Natural killer cell (primary cell): ENCODE measurements around the gene SRSF3. TPM values are rescaled to one million over a fixed set of nuclear protein-coding genes. Genes with fewer than 3 reads are reported as not detected.

Experiments used
- ATAC-seq, 3 donors: fragments of 150-1000 bp in 2 of 3; fragments of 200-7000 bp in 1 of 3; cut with Tn5 transposase; 1 replicate in 1 of 3; 2 replicates in 2 of 3; pipeline ENCODE4 v1.10.0; 2021; ENCODE audit warnings: mild to moderate bottlenecking in 2 of 3, moderate library complexity in 2 of 3
- DNase-seq, 2 donors: peaks; one replicate each; pipeline versions ENCODE4 v3.0.0 to v3.0.0-alpha.2; 2013 to 2021; ENCODE audit warnings: mixed read lengths in 1 of 2
- H3K27ac ChIP-seq: one replicate; pipeline ENCODE4 v1.5.1; 2013; ENCODE audit warnings: mild to moderate bottlenecking, low read length
- H3K27me3 ChIP-seq: one replicate; pipeline ENCODE4 v1.6.1; 2013; ENCODE audit warnings: low read length; ENCODE audit not compliant: control insufficient read depth, insufficient read depth
- H3K36me3 ChIP-seq: one replicate; pipeline ENCODE4 v1.6.1; 2013; ENCODE audit warnings: low read length; ENCODE audit not compliant: control insufficient read depth, insufficient read depth
- H3K4me1 ChIP-seq: one replicate; pipeline ENCODE4 v1.6.1; 2013; ENCODE audit warnings: low read length; ENCODE audit not compliant: control insufficient read depth, insufficient read depth
- H3K4me3 ChIP-seq: one replicate; pipeline ENCODE4 v1.5.1; 2013; ENCODE audit warnings: low read length
- H3K9me3 ChIP-seq: one replicate; pipeline ENCODE4 v1.6.1; 2013; ENCODE audit warnings: low read length; ENCODE audit not compliant: control insufficient read depth, insufficient read depth
- H3K27ac Mint-ChIP-seq, 2 donors: one replicate each; pipeline ENCODE4 v1.8.0; 2022; ENCODE audit warnings: mild to moderate bottlenecking in 2 of 2, mixed read lengths in 2 of 2, moderate library complexity in 1 of 2
- H3K27me3 Mint-ChIP-seq, 2 donors: one replicate each; pipeline ENCODE4 v1.8.0; 2022; ENCODE audit warnings: low read depth in 2 of 2, mixed read lengths in 2 of 2
- H3K36me3 Mint-ChIP-seq: one replicate; pipeline ENCODE4 v1.8.0; 2022; ENCODE audit warnings: mixed read lengths
- H3K4me1 Mint-ChIP-seq, 2 donors: one replicate each; pipeline ENCODE4 v1.8.0; 2022; ENCODE audit warnings: mixed read lengths in 2 of 2
- H3K4me3 Mint-ChIP-seq: one replicate; pipeline ENCODE4 v1.8.0; 2022; ENCODE audit warnings: mild to moderate bottlenecking, moderate library complexity, mixed read lengths
- H3K9me3 Mint-ChIP-seq, 2 donors: one replicate each; pipeline ENCODE4 v1.8.0; 2022; ENCODE audit warnings: mixed read lengths in 2 of 2
- CTCF ChIP-seq: fragments of 200-600 bp; IDR thresholded peaks from one replicate; pipeline ENCODE4 v1.8.0; 2022; ENCODE audit warnings: antibody characterized with exemption
- WGBS: methylation state at CpG from one replicate; pipeline ENCODE4 v1.1.7; 2013; ENCODE audit warnings: missing lambda C conversion rate; ENCODE audit not compliant: insufficient coverage; 5-methylcytosine and 5-hydroxymethylcytosine counted together
- intact Hi-C: fragments of 100-400 bp; cut with micrococcal nuclease; formaldehyde crosslinking; loops from one replicate; pipeline ENCODE4 v1.14.2; 2022
- total RNA-seq, 4 donors: library from RNA; stranded (reverse); fragments of 120-200 nt in 1 of 4; gene quantifications; one replicate each; pipeline versions ENCODE4 v1.2.3 to v1.2.4, GENCODE V29; 2013 to 2022

Gene SRSF3
- total RNA-seq, 3 donors from 2014 or later (not counting 1 experiment from before 2014, with no cell fraction given): 445 to 526 (median 447) TPM

- Mint-ChIP-seq H3K9me3 (no peaks in the 10 kb centered on the region), H3K36me3 (no peaks in the 10 kb centered on the region), H3K4me3 (no peak overlapping the region), H3K4me1 (no peaks in the 10 kb centered on the region), H3K27ac (no peak overlapping the region), H3K27me3 (no peaks in the 10 kb centered on the region)
- no peak for TF ChIP-seq CTCF
- Histone ChIP-seq H3K27ac (no peak overlapping the region), H3K9me3 (no peaks in the 10 kb centered on the region), H3K4me3 (no peak overlapping the region), H3K4me1 (no peaks in the 10 kb centered on the region), H3K27me3 (no peaks in the 10 kb centered on the region), H3K36me3 (no peaks in the 10 kb centered on the region)
- intact Hi-C loops: no loop called here
- 78% methylated on average over 8 of the region's 8 CpGs for WGBS
- DNase-seq: no peak
- no peak for ATAC-seq
These were observed 49.0 kb downstream of the SRSF3 start for GRCh38 chr6:36642913-36643817.

- no peaks in the 10 kb centered on the region for H3K36me3 ChIP-seq
- no peaks in the 10 kb centered on the region for H3K9me3 ChIP-seq
- Mint-ChIP-seq H3K27ac (no peak overlapping the region), H3K4me3 (no peak overlapping the region), H3K36me3 (no peaks in the 10 kb centered on the region), H3K9me3 (no peaks in the 10 kb centered on the region), H3K4me1 (no peaks in the 10 kb centered on the region), H3K27me3 (peaks cover under 1 to 2% of the 10 kb centered on the region in 2 donors)
- intact Hi-C loops: no loop called here
- no peaks in the 10 kb centered on the region for H3K4me1 ChIP-seq
- ATAC-seq (no peak), DNase-seq (no peak)
- 83% methylated on average over 3 of the region's 4 CpGs for WGBS
- H3K27ac ChIP-seq: no peak overlapping the region
- no peaks in the 10 kb centered on the region for H3K27me3 ChIP-seq
- no peak for TF ChIP-seq CTCF
- no peak overlapping the region for H3K4me3 ChIP-seq
These were observed 49.8 kb downstream of the SRSF3 start for GRCh38 chr6:36643977-36644376.

- no peaks in the 10 kb centered on the region for H3K4me1 Mint-ChIP-seq
- no peaks in the 10 kb centered on the region for H3K36me3 ChIP-seq
- H3K4me3 ChIP-seq: no peak overlapping the region
- no peak overlapping the region for H3K27ac ChIP-seq
- H3K27ac Mint-ChIP-seq: no peak overlapping the region
- H3K27me3 ChIP-seq: no peaks in the 10 kb centered on the region
- DNase-seq: no peak
- 96% methylated on average over 3 of the region's 3 CpGs for WGBS
- H3K9me3 Mint-ChIP-seq: no peaks in the 10 kb centered on the region
- no peaks in the 10 kb centered on the region for H3K9me3 ChIP-seq
- H3K4me1 ChIP-seq: peaks cover 11% of the 10 kb centered on the region
- intact Hi-C loops: no loop called here
- peaks cover 9 to 22% of the 10 kb centered on the region in 2 donors for H3K27me3 Mint-ChIP-seq
- H3K36me3 Mint-ChIP-seq: no peaks in the 10 kb centered on the region
- TF ChIP-seq CTCF: no peak
- ATAC-seq: no peak
- H3K4me3 Mint-ChIP-seq: no peak overlapping the region
These were observed 54.9 kb downstream of the SRSF3 start for GRCh38 chr6:36649086-36649485.
